HG02763 (cell line): ENCODE data around the gene ADAMTS6.

Source experiments
- ATAC-seq: cut with Tn5 transposase; IDR thresholded peaks from one replicate; pipeline ENCODE4 v1.9.1; 2021; ENCODE audit warnings: mild to moderate bottlenecking, moderate library complexity; ENCODE audit not compliant: unreplicated experiment

Gene ADAMTS6

DNA sequence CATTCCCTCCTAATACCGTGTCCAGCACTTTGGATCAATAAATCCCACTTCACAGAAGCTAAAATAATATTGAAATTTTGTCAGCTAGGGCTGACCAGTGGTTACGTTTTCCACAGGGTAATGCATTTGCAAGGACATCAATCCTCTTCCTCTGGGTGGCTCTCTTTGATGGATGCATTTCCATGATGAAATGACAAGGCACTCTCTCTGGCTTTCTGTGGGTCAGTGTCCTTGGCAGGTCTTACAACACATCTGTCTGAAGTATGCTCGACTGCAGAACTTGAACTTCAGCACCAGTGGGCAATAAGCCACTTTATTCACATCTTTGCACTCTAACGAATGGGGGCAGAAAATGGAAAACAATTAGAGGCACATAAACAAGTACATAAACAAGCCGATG, 330.1 kb downstream of the ADAMTS6 start:
- no peak for ATAC-seq

GRCh38 chr5:65150599-65151304, 331.0 kb downstream of the ADAMTS6 start:
- ATAC-seq, result no peak

GRCh38 chr5:65149827-65150226, 331.9 kb downstream of the ADAMTS6 start:
- ATAC-seq, result no peak

- ATAC-seq, result no peak
Measured at GRCh38 chr5:65144136-65144871, 337.4 kb downstream of the ADAMTS6 start.

- ATAC-seq, result no peak
Measured at GRCh38 chr5:65142511-65143011, 339.2 kb downstream of the ADAMTS6 start.

- ATAC-seq, result no peak
Measured at GRCh38 chr5:65142016-65142415, 339.7 kb downstream of the ADAMTS6 start.

DNA sequence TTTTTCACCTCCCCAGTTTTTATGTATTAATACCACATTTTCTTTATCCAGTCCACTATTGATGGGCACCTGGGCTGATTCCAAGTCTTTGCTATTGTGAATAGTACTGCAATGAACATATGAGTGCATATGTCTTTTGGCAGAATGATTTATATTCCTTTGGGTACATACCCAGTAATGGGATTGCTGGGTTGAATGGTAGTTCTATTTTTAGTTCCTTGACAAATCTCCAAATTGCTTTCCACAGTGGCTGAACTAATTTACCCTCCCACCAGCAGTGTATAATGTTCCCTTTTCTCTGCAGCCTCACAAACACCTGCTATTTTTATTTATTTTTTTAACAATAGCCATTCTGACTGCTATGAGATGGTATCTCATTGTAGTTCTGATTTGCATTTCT, 340.2 kb downstream of the ADAMTS6 start:
- no peak for ATAC-seq

GRCh38 chr5:65137631-65138030, 344.1 kb downstream of the ADAMTS6 start:
- no peak for ATAC-seq

GRCh38 chr5:65133477-65134110, 348.1 kb downstream of the ADAMTS6 start:
- ATAC-seq, result no peak

GRCh38 chr5:65132386-65132785, 349.3 kb downstream of the ADAMTS6 start:
- ATAC-seq, result no peak

GRCh38 chr5:65128226-65128625, 353.5 kb downstream of the ADAMTS6 start:
- no peak for ATAC-seq

- no peak for ATAC-seq
Measured at GRCh38 chr5:65127161-65127901, 354.4 kb downstream of the ADAMTS6 start.

DNA sequence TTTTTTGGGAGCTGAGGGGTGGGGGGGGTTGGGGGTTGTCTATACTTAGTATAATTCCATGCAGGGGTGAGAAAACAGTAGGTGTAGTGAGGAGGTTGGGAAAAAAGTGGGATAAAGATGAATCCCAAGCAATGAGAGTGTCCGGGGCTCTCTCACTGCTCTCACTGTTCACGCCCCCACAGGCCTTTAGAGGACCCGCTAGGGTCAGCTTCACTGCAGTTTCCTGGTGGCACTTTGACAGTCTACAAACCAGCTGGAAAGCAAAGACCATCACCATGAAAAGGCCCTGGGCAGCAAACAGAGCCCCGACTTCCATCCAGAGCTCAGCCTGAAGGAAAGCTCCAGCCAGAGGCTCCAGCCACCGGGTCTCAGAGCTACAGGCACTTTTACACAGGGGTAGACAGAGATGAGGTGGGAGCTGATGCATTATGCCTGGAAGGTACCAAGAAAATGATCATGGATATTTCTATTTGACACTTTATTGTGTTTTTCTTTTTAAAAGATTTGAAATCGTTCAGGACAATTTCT, 355.1 kb downstream of the ADAMTS6 start:
- ATAC-seq, result no peak

GRCh38 chr5:65125591-65126541, 355.9 kb downstream of the ADAMTS6 start:
- no peak for ATAC-seq

GRCh38 chr5:65121880-65122436, 359.8 kb downstream of the ADAMTS6 start:
- ATAC-seq, result no peak

DNA sequence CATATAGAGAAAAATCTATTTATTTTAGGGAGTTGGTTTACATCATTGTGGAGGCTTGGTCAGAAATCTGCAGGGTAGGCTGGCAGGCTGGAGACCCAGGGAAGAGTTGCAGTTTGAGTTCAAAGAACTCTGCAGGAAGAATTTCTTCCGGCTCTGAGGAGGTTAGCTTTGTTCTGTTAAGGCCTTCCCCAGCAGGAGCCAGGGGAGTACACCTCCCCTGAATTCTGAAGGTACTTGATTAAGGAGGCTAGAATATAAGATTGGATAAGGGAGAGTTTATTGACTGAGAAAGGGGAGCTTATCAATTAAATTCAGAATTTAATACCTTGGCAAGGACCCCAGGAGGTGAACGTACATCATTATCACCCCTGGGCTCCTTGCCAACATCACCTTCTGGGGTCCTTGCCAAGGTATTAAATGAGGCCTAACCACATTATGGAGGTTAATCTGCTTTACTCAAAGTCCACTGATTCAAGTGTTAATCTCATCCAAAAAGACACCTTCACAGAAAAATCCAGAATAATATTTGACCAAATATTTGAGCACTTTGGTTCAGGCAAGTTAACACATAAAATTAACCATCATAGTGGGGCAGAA, 361.3 kb downstream of the ADAMTS6 start:
- no peak for ATAC-seq

GRCh38 chr5:65117525-65117924, 364.2 kb downstream of the ADAMTS6 start:
- ATAC-seq, result no peak

DNA sequence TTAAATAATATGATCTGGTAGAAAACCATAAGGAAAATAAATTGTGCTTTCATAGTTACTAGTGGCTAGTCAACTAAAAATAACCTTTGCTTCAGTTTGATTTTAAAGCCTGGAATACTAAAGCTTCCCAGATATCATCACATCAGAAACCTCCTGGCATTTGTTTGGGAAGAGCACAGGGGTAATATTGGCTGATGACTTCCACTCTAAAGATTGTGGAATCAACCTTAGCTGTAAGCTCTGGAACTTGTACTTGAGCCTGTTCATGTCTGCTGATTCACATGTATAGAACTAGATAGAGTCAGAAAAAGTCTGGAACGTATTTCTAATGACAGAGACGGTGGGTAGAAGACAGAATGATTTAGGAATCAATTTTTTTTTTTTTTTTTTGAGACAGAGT, 367.9 kb downstream of the ADAMTS6 start:
- no peak for ATAC-seq
